Stimulated activated CD4-positive, alpha-beta T cell treated with anti-CD3 and anti-CD28 coated beads, Interleukin-4, amount 100 ng/mL, for 48 hours (primary cell): ENCODE data around the gene NFATC4.

Source experiments
- DNase-seq, 2 donors: peaks; one replicate each; pipeline ENCODE4 v3.0.0-alpha.2; 2020; ENCODE audit warnings: low read depth in 2 of 2

The NFATC4 gene

DNA sequence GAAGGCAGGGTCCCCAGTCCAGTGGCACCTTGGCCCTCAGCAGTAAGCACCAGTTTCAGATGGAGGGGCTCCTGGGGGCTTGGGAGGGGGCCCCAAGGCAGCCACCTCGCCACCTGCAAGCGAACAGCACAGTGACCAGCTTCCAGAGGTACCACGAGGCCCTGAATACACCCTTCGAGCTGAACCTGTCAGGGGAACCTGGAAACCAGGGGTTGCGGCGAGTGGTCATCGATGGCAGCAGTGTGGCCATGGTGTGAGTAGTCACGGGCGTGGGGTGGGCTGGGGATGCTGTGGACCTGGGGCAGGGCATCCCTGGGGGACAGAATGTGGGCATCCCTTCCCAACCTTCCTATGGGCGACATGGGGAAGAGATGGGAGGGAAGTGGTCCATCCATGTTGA is 42.0 kb downstream of the NFATC4 start:
- no peak for DNase-seq

DNA sequence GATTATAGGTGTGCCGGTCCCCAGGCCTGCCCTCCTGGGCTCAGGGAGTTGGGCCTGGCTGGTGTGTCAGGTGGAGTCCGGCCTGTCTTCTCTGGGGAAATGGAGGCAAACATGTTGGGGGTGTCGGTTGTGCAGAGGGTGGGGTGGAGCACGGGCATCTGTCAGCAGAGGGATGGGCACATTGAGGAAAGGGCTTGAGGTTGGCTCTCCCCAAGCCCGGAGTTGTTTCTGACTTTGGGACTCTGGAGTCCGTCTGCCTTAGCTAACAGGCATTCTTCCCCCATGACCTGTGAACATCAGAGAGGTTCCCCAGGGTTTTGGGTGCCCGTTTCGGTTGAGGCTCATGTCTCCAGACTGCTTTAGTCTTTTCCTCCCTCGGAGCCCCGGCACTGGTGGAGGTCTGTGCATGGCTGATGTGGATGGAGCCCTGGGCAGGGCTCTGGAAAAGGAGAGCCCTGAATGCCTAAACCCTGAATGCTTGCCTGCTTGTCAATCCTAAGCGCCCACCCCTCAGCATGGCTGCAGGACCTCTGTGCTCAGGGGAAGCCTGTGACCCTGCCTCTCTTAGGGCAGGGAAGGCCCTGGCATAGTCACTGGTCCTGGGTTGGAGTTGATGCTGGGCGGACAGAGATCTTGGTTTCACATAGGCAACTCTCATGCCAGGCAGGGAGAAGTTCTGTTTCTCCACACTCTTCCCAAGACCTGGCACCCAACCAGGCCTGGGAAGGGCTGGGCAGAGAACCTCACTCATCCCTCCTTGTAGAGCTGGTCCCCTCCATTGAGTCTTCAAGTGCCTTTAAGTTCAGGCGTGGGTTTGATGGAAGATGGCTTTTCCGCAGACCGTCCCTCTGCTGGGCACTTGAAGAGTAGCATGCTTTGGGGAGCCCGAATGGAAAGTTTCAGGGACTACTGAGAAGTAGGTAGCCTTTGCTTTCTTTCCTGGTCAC is 43.7 kb downstream of the NFATC4 start:
- DNase-seq: no peak

DNA sequence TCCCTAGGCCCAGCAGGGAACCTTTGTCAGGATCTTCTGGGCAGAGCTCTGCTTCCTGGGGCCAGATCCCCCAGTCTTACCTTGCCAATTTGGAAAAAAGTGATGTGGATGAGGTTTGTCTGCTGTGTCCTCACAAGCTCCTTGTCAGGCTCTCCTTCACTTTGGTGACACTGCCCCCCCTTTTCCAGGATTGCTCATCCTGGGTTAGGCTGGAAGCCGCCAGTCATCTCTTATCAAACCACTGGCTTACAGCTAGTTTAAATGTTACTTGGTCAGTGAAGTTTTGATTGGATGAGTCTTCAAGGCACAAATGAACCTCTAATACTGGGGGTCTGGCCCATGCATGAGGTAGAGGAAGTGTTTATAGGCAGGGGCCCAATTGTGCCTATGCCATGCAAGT is 46.1 kb downstream of the NFATC4 start:
- DNase-seq: no peak

DNA sequence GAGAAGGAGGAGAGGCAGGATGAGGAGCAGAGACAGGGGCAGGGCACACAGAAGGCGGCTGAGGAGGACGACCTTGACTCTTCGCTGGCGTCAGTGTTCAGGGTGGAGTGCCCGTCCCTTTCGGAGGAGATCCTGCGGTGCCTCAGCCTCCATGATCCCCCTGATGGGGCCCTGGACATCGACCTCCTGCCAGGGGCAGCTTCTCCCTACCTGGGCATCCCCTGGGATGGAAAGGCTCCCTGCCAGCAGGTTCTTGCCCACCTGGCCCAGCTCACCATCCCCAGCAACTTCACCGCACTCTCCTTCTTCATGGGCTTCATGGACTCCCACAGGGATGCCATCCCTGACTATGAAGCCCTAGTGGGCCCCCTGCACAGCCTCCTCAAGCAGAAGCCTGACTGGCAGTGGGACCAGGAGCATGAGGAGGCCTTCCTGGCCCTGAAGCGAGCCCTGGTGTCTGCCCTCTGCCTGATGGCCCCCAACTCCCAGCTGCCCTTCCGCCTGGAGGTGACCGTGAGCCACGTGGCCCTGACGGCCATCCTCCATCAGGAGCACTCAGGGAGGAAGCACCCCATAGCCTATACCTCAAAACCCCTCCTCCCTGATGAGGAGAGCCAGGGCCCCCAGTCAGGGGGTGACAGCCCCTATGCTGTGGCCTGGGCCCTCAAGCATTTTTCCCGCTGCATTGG is 46.9 kb downstream of the NFATC4 start:
- DNase-seq: no peak

DNA sequence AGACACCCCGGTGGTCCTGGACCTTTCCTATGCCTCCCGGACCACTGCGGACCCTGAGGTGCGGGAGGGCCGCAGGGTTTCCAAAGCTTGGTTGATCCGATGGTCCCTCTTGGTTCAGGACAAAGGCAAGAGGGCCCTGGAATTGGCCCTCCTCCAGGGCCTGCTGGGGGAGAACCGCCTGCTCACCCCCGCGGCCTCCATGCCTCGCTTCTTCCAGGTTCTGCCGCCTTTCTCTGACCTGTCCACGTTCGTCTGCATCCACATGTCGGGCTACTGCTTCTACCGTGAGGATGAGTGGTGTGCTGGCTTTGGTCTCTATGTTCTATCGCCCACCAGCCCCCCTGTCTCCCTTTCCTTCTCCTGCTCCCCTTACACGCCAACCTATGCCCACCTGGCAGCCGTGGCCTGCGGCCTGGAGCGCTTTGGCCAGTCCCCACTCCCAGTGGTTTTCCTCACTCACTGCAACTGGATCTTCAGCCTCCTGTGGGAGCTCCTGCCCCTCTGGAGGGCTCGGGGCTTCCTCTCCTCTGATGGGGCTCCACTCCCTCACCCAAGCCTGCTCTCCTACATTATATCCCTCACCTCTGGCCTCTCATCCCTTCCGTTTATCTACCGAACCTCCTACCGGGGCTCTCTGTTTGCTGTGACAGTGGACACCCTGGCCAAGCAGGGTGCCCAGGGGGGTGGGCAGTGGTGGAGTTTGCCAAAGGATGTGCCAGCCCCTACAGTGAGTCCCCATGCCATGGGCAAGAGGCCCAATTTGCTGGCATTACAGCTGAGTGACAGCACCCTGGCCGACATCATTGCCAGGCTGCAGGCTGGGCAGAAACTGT is 47.7 kb downstream of the NFATC4 start:
- DNase-seq: no peak

DNA sequence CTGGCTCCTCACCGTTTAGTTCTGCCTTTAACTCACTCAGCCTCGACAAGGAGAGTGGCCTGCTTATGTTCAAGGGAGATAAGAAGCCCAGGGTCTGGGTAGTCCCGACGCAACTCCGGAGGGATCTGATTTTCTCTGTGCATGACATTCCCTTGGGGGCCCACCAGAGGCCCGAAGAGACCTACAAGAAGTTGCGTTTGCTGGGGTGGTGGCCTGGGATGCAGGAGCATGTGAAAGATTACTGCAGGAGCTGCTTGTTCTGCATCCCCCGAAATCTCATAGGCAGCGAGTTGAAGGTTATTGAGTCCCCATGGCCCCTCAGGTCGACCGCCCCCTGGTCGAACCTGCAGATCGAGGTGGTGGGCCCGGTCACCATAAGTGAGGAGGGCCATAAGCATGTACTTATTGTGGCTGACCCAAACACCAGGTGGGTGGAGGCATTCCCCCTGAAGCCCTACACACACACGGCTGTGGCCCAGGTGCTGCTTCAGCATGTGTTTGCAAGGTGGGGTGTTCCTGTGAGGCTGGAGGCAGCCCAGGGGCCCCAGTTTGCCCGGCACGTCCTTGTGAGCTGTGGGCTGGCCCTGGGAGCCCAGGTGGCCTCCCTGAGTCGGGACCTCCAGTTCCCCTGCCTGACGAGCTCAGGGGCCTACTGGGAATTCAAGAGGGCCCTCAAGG is 48.4 kb downstream of the NFATC4 start:
- DNase-seq: no peak

DNA sequence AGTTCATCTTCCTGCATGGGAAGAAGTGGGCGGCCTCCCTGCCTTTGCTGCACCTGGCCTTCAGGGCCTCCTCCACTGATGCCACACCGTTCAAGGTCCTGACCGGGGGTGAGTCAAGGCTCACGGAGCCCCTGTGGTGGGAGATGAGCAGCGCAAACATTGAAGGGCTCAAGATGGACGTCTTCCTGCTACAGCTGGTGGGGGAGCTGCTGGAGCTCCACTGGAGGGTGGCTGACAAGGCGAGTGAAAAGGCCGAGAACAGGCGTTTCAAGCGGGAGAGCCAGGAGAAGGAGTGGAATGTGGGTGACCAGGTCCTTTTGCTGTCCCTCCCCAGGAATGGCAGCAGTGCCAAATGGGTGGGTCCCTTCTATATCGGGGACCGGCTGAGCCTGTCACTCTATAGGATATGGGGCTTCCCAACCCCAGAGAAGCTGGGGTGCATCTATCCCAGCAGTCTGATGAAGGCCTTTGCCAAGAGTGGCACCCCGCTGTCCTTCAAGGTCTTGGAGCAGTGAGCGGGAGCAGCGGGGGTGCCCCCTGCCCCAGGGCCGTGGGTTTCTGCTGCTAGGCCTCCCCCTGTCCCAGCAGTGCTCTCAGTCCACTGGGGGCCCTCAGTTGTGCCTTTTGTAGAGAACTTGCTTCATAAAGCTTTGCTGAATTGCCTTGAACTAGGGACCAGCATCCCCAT is 49.1 kb downstream of the NFATC4 start:
- DNase-seq: no peak

DNA sequence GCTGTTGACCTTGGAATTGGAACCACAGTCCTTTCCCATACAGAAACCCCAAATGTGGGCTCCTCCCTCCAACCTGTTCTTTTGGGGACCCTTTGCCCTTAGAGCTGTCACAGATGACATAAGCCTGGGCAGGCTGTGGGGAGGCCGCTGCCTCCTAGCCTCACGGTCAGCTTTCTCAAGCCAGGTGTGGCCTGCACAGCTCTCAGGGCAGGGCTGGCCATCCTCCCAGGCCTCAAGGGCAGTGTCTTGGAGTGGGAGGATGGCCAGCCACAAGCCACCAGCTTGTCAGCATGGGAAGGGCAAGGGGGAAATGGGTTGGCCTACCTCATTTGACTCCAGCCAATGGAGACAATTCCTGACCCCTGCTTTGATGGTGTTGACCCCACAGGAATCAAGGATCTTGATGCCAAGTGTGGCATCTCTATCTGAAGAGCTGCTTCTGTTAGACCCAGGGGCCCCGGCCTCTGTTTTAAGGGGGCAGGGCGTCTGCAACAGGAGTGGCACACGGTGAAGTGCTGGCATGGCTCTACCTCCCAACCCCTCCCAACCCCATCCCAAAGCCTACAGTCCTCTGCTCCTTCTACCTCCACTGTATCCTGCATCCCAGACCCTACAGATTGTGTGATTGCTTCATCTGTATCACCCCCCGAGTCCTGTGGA is 50.0 kb downstream of the NFATC4 start:
- no peak for DNase-seq

DNA sequence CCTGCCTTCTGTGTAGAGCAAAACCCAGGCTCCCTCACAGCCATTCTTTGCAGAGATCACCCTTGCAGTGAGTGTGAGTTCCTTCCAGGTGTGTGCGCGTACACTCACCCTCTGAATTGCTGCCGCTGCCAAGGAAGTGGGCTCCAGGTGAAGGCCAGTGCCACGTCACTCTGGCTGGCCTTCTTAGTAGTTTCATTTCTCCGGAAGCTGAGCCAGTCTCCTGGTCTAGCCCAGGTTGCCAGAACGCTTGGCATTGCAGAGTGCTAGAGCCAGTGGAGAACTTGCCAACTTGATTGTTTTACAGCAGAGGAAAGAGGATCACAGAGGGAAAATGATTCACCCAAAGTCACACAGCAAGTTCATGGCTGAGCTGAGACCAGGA is 50.5 kb downstream of the NFATC4 start:
- no peak for DNase-seq

DNA sequence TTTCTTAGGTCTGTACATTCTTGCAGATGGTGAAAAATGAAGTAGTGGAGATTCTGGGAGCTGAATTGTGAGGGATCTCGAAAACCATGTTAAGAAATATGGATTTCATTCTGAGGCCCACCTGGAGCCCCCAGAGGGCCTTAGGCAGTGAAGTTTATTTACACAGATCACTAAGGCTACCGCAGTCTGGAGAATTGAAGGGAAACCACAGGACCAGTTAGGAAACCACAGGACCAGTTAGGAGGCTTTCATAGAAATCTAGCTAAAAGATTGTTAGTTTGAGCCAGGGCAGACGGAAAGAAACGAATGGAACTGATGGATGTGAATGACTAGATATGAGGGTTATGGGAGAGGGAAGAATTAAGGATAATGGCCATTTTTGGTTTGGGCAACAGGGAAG is 54.3 kb downstream of the NFATC4 start:
- DNase-seq: no peak

DNA sequence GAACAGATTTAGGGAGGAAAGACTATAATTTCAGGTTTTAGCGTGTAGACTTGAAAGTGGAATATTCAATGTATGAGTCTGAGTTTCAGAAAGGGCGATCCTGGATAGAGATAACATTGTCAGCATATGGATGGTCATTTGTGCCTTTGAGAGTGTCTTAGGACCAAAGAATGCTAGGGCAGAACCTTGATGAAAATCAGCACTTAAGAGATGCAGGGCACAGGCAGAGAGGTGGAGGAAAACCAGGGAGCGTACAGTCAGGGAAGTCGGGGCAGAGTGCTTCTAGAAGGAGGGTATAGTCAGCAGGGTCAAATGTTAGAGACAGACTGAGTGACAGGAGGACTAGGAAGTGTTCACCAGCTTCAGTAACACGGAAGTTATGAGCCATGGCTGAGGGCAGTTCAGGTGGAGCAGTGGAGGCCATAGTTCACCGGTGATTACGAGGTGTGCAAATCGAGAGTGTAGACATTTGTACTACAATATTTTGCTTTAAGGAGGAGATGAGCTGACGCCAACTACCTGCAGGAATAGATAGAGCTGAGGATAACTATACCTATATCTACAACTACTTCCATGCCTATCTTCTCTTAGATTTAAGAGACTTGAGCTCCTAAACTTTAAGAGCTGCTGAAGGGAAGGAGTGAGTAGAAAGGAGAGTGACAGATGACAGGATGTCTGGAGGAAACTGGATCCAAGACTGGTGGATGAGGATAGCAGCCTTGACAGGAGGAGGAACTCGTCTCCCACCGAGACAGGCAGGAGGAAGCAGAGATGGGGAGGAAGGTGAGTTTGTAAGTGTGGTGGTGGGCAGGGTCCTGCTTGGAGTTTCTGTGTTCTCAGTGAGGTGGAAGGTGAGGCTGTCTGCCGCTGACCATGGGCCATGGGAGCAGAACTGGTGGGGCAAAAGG is 55.0 kb downstream of the NFATC4 start:
- DNase-seq: no peak

DNA sequence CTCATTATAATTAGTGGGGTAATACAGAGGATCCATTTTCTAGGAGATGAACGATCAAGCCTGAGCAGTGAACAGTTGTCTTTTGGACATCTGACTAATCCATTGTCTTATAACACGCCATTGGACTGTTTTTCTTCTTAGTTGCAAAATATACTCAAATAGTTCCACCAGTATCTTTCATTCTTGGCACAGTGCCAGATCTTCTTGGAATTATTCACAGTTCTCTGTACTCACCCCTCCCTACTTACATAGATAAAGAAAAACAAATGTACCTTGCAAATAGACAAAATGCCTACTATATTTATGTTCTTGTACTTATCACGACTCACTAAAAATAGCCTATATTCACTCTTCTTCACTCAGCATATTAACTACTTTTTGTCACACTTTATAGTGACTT is 57.7 kb downstream of the NFATC4 start:
- no peak for DNase-seq

DNA sequence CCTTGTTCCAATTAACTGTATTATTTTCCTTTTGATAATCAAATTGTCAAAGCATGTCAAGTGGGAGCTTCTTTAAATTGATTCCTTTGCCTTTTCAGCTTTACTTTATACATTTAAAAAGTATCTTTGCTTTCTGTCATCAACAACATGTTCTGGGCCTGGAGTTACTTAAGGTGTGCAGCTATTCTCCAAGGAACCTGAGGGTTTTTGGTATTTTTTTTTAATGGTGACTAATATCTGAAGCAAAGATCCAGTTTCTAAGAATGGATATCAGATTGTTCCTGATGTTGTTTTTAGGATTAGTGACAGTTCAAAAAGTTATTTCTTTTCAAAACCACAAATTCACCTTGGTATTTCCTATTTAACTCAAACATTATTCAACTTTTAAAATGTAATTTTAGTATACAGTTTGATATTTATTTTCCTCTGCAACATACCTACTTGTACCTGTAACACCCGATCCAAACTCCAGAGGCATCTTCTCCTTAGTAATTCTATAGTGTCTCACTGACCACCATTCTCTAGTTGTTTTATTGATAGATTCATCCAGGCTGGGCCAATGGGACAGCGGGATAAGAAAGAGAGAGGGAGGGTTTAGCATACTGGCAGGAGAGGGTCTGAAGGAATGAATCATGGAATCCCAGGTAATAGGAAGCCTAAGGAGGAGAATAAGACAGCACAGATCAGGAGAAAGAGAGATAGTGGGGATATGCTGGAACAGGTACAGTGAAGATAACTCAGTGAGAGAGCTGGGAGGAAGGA is 58.3 kb downstream of the NFATC4 start:
- no peak for DNase-seq

DNA sequence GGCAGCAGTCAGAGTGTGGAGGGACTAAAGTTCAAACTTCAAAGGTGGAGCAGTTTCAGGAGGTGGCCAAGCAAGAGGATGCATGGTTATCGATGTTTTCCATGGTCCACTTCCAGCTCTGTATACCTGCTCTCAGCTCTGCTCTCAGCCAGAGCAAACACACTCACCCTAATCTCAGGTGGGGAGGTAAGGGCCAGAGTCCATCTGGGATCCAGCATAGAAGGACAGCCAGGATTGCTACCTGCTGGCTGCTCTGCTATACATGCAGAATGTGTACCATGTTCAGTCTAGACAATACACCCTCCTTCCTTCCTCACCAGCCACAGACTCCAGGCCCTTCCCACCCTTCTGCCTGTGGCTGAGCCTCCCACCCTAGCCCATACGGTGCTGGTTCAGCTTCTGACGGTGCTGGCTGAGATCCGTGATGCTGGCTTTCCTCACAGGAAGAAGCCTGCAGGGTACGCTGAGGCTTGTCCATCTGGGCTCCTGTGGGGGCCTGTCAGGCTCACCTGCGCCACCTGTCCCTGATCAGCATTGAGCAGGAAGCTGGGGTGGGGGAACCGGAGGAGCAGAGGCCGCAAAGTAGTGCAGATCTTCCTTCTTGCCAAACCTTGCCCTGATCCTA is 59.0 kb downstream of the NFATC4 start:
- DNase-seq: no peak

DNA sequence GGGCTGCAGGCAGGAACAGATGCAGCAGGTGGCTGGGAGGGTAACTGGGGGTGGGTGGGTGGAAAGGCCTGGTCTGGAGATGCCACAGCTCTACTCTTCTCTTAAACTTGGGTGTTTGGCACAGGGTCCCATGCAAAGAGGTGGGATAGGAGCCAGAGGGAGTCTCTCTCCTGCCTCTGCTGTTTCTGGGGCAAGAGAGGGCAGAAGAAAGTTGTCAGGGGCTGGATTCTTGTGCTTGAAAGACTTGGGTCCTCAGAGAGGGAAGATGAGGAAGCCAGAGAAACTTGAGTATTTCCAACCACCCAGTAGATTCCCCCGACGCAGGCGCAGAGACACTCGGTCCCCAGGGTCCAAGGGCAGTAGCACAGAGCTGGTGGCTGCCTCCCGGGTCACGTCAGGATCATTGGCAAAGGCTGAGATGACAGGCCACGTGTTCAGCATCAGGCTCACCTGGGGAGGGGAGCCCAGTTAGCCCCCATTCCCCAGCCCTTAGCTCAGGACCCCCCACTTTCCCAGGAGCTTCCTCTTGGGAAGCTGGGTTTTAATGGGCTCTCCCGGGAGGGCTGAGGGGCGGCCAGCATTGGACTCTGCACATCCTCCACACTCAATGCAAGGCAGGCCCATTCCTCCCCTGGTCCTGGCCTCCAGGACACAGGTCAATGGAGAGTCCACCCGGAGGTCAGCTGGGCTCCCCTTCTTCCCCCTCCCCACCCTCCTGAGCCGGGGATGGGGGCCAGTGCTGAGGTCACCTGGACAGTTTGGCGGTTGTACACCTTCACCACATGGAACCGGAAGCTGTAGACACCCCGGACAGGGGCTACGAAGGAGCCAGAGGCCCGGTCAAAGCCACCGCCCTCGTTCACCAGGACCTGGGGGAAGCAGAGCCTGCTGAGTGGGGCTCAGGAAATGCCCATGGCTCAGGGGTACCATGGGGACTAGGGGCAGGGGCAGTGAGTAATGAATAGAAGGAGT is 59.8 kb downstream of the NFATC4 start:
- DNase-seq: no peak

DNA sequence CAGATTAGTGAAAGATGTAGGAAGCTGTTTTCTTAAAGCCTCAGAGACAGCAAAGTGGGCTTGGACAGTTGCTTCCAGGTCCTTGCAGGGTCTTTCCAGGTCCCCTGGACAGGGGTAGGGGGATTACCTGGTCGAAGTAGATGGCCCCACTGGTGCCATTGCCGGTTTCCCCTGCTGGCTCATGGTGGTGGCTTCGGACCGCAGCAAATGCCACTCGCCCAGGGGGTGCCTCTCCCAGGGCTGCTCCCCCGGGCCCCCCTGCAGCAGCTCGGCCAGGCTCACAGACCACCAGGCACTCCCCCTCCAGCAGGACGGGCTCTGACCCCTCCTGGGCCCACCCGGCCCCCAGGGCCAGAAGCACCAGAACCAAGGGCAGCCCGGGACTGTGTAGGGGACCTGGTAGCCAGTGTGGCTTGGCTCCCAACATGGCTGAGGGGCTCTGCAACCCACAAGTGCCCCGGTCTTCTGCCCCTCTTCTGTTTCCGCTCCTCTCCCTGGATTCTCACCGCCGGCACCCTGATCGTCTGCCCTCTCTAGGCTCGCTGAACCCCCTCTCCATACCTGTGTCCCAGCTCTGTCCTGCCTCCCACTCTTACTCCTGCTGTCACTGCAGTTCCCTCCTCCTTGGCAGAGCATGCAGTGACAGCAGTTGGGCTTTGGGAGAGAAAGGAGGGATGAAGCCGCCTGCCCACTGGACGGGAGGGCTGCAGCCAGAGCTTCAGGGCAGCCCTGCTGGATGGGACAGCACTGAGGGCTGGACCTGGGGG is 60.8 kb downstream of the NFATC4 start:
- DNase-seq: no peak
